GM19025 (cell line): ENCODE results near the gene ZNF219.
"Not testable (repeated sequence)": the region's sequence is repeated elsewhere in the genome, so short reads cannot be mapped to it uniquely, and the experiment has no call there.

Source experiments
- ATAC-seq: cut with Tn5 transposase; IDR thresholded peaks from one replicate; pipeline ENCODE4 v1.9.1; 2021; ENCODE audit warnings: mild to moderate bottlenecking, low read depth, moderate library complexity; ENCODE audit not compliant: unreplicated experiment

ZNF219 gene

GRCh38 chr14:21049271-21049673, 49.2 kb downstream of the ZNF219 start:
- ATAC-seq, result no peak

- no peak for ATAC-seq
Measured at GRCh38 chr14:21048638-21049037, 49.8 kb downstream of the ZNF219 start.

- ATAC-seq, result no peak
Measured at GRCh38 chr14:21047378-21047781, 51.1 kb downstream of the ZNF219 start.

- ATAC-seq, result no peak
Measured at GRCh38 chr14:21043974-21044618, 54.4 kb downstream of the ZNF219 start.

DNA sequence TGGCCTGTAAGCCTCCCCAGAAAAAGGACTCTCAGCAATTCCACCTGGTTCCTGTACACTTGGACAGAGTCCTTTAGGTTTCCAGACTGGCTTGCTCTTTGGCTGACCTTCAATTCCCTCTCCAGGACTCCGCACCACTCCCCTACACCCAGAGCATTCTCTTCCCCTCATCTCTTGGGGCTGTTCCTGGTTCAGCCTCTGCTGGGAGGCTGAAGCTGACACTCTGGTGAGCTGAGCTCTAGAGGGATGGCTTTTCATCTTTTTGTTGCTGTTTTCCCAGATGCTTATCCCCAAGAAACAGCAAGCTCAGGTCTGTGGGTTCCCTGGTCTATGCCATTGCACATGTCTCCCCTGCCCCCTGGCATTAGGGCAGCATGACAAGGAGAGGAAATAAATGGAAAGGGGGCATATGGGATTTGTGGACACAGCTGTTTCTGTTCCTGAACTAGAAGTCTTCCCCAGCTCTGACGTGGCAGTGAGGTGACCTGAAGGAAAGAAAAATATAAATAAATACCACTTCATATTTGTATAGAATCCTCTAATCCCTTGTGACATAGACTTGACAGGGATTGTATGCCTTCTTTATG, 55.0 kb downstream of the ZNF219 start:
- no peak for ATAC-seq

DNA sequence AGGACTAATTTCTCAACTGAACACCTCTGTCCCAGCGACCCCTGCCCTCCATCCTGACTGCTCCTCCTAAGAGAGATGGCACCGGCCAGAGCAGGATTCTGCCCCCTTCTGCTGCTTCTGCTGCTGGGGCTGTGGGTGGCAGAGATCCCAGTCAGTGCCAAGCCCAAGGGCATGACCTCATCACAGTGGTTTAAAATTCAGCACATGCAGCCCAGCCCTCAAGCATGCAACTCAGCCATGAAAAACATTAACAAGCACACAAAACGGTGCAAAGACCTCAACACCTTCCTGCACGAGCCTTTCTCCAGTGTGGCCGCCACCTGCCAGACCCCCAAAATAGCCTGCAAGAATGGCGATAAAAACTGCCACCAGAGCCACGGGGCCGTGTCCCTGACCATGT, 55.5 kb downstream of the ZNF219 start:
- no peak for ATAC-seq

DNA sequence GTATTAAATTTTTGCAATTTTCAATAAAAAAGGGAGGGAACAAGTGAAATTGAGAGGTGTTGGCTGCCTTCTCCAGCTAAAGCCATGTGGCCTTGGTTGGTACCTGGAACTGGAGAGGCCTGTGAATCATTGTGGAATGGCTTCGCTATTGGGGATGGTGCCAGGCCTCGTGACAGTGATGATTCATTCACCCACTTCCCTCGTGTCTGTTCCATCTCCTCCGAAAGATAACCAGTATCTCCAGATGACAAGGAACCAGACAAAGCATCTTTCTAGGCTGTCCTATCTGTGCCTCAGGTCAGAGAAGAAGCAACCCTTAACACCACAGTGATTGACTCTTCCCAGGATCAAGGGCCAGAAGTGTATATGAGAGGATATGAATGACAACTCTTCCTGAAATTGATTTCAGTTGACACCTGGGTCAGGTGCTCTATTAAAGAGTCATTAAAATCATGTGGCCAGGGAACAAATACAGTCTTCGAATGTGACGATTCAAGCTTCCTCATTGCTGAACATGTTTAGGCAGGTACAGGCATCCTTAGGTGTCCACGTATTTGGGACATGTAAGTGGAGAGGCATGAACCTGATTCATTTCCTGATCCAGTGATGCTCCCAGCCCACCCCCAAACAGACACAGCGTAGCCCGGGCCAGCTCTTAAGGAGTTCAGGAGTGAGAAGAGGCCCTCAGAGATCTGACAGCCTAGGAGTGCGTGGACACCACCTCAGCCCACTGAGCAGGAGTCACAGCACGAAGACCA, 56.6 kb downstream of the ZNF219 start, which contains the start of gene RNASE7:
Gene RNASE7, plus strand, starts transcription at position 687 of the 758 bp plus-strand sequence. CDS start 631 bp downstream, outside the sequence.
- ATAC-seq, result no peak

GRCh38 chr14:21040941-21041340, 57.5 kb downstream of the ZNF219 start:
- not testable (repeated sequence) for ATAC-seq

GRCh38 chr14:21040370-21040925, 58.0 kb downstream of the ZNF219 start:
- ATAC-seq, result no peak
